Measurements from ENCODE around the gene CACFD1.

Gene CACFD1

GRCh38 chr9:133441571-133441970, 18.2 kb upstream of the CACFD1 start:
- TF ChIP-seq CTCF (IDR thresholded peaks at IDR 0.05): no peak

- no peak for TF ChIP-seq CTCF (IDR thresholded peaks at IDR 0.05)
Measured at GRCh38 chr9:133443248-133443647, 16.5 kb upstream of the CACFD1 start.

GRCh38 chr9:133443982-133444381, 15.8 kb upstream of the CACFD1 start:
- no peak for TF ChIP-seq CTCF (IDR thresholded peaks at IDR 0.05)

GRCh38 chr9:133445293-133445969, 14.3 kb upstream of the CACFD1 start:
- TF ChIP-seq CTCF (IDR thresholded peaks at IDR 0.05): no peak

GRCh38 chr9:133448487-133448972, 11.2 kb upstream of the CACFD1 start:
- no peak for TF ChIP-seq CTCF (IDR thresholded peaks at IDR 0.05)

- TF ChIP-seq CTCF (IDR thresholded peaks at IDR 0.05): no peak
Measured at GRCh38 chr9:133449760-133450159, 10.0 kb upstream of the CACFD1 start.

GRCh38 chr9:133452562-133452961, 7.2 kb upstream of the CACFD1 start:
- TF ChIP-seq CTCF (IDR thresholded peaks at IDR 0.05): no peak

- no peak for TF ChIP-seq CTCF (IDR thresholded peaks at IDR 0.05)
Measured at GRCh38 chr9:133453651-133454050, 6.1 kb upstream of the CACFD1 start.
